Measurements from ENCODE around the gene TIMM9. TPM values are rescaled to one million over a fixed set of nuclear protein-coding genes. Genes with fewer than 3 reads are reported as not detected.

The TIMM9 gene
- total and polyA plus RNA-seq, 4 donors = 24.8 to 65.0 (median 30.9) TPM

DNA sequence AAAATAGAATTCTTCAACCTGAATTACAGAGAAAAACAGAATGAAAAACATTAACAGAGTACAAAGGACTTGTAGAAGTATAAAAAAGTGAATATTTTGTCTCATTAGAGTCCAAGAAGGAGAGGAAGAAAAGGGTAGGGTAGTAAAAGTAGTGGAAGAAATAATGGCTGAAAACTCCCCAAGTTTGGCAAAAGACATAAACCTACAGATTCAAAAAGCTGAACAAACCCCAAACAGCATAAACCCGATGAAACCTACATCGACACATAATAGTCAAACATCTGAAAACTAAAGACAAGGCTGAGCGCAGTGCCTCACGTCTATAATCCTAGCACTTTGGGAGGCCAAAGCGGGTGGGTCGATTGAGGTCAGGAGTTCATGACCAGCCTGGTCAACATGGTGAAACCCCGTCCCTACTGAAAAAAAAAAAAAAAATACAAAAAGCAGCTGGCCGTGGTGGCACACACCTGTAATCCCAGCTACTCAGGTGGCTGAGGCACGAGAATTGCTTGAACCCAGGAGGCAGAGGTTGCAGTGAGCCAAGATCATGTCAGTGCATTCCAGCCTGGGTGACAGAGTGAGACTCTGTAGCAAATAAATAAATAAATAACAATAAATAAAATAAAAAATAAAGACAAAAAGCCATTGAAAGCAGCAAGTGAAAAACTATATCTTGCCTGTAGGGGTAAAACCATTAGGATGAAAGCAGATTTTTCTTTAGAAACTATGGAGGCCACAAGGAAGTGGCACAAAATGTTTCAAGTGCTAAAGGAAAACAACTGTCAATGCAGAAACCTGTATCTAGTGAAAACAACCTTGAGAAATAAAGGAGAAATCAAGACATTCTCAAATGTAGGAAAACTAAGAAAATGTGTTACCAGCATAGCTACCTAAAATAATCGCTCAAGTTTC, 11.4 kb downstream of the TIMM9 start:
- peaks cover 0 to 2% of the 10 kb centered on the region in 2 donors for H3K36me3 ChIP-seq (ENCODE audit: control insufficient read depth in 1 of 2, insufficient read depth in 2 of 2, low read length in 1 of 2)
- WGBS, 2 donors = 94 to 96% methylated on average over 10 of the region's 10 CpGs
- intact Hi-C loops (cut with DNase I) = no loop called here
- no peak overlapping the region for H3K27ac ChIP-seq (ENCODE audit: low read depth in 1 of 2, low read length in 2 of 2)
- DNase-seq = no peak
- ATAC-seq (ENCODE audit: low FRiP score) = no peak
- H3K9me3 ChIP-seq (ENCODE audit: control insufficient read depth, low read length) = no peaks in the 10 kb centered on the region
- H3K4me3 ChIP-seq (ENCODE audit: low read length in 2 of 2) = no peak overlapping the region
- H3K27me3 ChIP-seq (ENCODE audit: control insufficient read depth in 1 of 2, insufficient read depth in 2 of 2, low read length in 1 of 2) = no peaks in the 10 kb centered on the region
- H3K4me1 ChIP-seq (ENCODE audit: control insufficient read depth in 1 of 2, insufficient read depth in 2 of 2, low read length in 2 of 2) = no peaks in the 10 kb centered on the region

DNA sequence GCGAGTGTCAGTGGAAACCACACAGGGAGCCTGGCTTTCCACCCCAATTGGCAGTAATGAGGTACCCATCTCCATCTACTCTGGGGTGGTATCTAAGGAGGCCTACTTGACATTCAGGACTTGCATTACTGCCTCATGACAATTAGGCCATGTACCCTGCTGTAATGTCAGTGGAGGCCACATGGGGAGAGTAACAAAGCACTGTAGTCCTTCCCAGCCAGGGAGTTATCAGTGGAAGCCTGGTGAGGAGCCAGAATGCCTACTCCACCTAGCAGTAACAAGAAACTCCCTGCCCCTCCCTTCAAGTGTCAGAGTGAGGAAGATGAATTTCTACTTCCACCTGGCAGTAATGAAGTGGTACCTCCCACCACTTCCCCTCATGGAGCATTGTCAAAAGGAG, 12.5 kb downstream of the TIMM9 start:
- peaks cover 0 to 4% of the 10 kb centered on the region in 2 donors for H3K36me3 ChIP-seq (ENCODE audit: control insufficient read depth in 1 of 2, insufficient read depth in 2 of 2, low read length in 1 of 2)
- intact Hi-C loops (cut with DNase I) = no loop called here
- no peak overlapping the region for H3K4me3 ChIP-seq (ENCODE audit: low read length in 2 of 2)
- DNase-seq = no peak
- ATAC-seq (ENCODE audit: low FRiP score) = no peak
- H3K27ac ChIP-seq (ENCODE audit: low read depth in 1 of 2, low read length in 2 of 2) = no peak overlapping the region
- WGBS, 2 donors = 91 to 99% methylated on average over 1 of the region's 1 CpG
- H3K27me3 ChIP-seq (ENCODE audit: control insufficient read depth in 1 of 2, insufficient read depth in 2 of 2, low read length in 1 of 2) = no peaks in the 10 kb centered on the region
- no peaks in the 10 kb centered on the region for H3K9me3 ChIP-seq (ENCODE audit: control insufficient read depth, low read length)
- no peaks in the 10 kb centered on the region for H3K4me1 ChIP-seq (ENCODE audit: control insufficient read depth in 1 of 2, insufficient read depth in 2 of 2, low read length in 2 of 2)

DNA sequence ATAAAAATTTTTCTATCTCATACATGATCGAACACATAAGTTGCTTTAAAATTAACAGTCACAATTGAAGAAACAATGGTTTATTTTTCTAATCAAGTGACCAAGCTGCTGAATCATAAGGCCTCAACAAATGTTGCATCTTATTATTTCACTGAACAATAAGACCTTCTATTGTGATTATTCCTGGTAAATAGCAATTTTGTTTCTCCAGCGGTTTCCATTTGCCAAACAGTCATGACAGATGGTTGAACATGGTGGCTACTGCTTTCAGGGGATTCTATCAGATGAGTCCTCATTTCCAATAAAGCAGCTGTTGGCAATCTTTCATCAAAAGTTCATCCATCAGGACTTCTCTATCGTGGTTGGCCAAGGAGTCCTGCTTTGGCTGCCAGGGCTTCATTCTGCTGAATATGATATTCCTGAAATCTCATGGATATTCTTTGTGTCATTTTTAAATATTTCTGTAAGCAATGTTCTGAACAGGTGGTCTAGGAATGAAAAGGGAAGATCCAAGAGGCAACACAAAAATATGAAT, 18.6 kb downstream of the TIMM9 start:
- Histone ChIP-seq H3K9me3 (ENCODE audit: control insufficient read depth, low read length) (no peaks in the 10 kb centered on the region), H3K27ac (ENCODE audit: low read depth in 1 of 2, low read length in 2 of 2) (no peak overlapping the region), H3K36me3 (ENCODE audit: control insufficient read depth in 1 of 2, insufficient read depth in 2 of 2, low read length in 1 of 2) (peaks cover 0 to 5% of the 10 kb centered on the region in 2 donors), H3K4me3 (ENCODE audit: low read length in 2 of 2) (no peak overlapping the region), H3K27me3 (ENCODE audit: control insufficient read depth in 1 of 2, insufficient read depth in 2 of 2, low read length in 1 of 2) (no peaks in the 10 kb centered on the region), H3K4me1 (ENCODE audit: control insufficient read depth in 1 of 2, insufficient read depth in 2 of 2, low read length in 2 of 2) (no peaks in the 10 kb centered on the region)
- DNase-seq (no peak), ATAC-seq (ENCODE audit: low FRiP score) (no peak)
- 93 to 95% methylated on average over 3 of the region's 3 CpGs for WGBS, 2 donors
- intact Hi-C loops (cut with DNase I) = no loop called here

DNA sequence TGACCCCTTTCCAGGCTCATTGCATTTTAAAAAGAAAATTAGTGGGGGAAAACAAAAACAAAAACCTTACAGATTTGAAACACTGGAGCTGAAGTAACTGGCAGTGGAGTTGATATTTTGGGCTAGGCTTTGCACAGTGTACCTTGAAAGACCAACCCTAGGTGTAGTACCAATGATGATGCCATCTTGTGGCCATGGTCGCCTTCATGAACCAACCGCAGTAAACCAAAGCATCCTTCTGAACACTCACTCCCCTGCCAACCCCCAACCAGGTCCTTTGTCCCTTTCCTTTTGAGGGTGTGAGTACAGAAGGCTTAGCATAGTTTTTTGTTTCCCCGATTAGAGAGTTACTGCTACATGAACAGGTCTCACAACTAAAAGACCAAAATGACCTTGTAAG, 25.7 kb downstream of the TIMM9 start:
- no peaks in the 10 kb centered on the region for H3K27me3 ChIP-seq (ENCODE audit: control insufficient read depth in 1 of 2, insufficient read depth in 2 of 2, low read length in 1 of 2)
- H3K36me3 ChIP-seq (ENCODE audit: control insufficient read depth in 1 of 2, insufficient read depth in 2 of 2, low read length in 1 of 2) = peaks cover 0 to 1% of the 10 kb centered on the region in 2 donors
- no peak overlapping the region for H3K4me3 ChIP-seq (ENCODE audit: low read length in 2 of 2)
- no peaks in the 10 kb centered on the region for H3K9me3 ChIP-seq (ENCODE audit: control insufficient read depth, low read length)
- no peak for DNase-seq
- no peak for ATAC-seq (ENCODE audit: low FRiP score)
- H3K4me1 ChIP-seq (ENCODE audit: control insufficient read depth in 1 of 2, insufficient read depth in 2 of 2, low read length in 2 of 2) = no peaks in the 10 kb centered on the region
- intact Hi-C loops (cut with DNase I) = no loop called here
- WGBS, 2 donors = 85 to 89% methylated on average over 3 of the region's 3 CpGs
- no peak overlapping the region for H3K27ac ChIP-seq (ENCODE audit: low read depth in 1 of 2, low read length in 2 of 2)

DNA sequence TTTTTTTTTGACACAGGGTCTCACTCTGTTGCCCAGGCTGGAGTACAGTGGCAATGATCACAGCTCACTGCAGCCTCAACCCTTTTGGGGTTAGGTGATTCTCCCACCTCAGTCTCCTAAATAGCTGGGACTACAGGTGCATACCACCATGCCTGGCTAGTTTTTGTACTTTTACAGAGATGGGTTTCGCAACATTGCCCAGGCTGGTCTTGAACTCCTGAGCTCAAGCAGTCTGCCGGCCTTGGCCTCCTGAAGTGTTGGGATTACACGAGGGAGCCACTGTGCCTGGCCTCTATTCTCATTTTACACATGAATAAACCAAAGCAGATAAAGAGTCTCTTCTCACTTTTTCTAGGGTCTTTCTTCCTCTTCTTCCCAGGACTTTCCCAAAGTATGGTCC, 28.4 kb downstream of the TIMM9 start:
- H3K4me1 ChIP-seq (ENCODE audit: control insufficient read depth in 1 of 2, insufficient read depth in 2 of 2, low read length in 2 of 2) = no peaks in the 10 kb centered on the region
- no peak for ATAC-seq (ENCODE audit: low FRiP score)
- no peaks in the 10 kb centered on the region for H3K9me3 ChIP-seq (ENCODE audit: control insufficient read depth, low read length)
- no peak overlapping the region for H3K27ac ChIP-seq (ENCODE audit: low read depth in 1 of 2, low read length in 2 of 2)
- H3K27me3 ChIP-seq (ENCODE audit: control insufficient read depth in 1 of 2, insufficient read depth in 2 of 2, low read length in 1 of 2) = no peaks in the 10 kb centered on the region
- H3K36me3 ChIP-seq (ENCODE audit: control insufficient read depth in 1 of 2, insufficient read depth in 2 of 2, low read length in 1 of 2) = peaks cover 0 to 1% of the 10 kb centered on the region in 2 donors
- 88 to 89% methylated on average over 3 of the region's 3 CpGs for WGBS, 2 donors
- no peak overlapping the region for H3K4me3 ChIP-seq (ENCODE audit: low read length in 2 of 2)
- no peak for DNase-seq
- intact Hi-C loops (cut with DNase I) = loop anchor here in 1 of 2 donors (10.0 kb wide), 1 partner anchor 274 kb away; no protein-coding TSS in a partner anchor

DNA sequence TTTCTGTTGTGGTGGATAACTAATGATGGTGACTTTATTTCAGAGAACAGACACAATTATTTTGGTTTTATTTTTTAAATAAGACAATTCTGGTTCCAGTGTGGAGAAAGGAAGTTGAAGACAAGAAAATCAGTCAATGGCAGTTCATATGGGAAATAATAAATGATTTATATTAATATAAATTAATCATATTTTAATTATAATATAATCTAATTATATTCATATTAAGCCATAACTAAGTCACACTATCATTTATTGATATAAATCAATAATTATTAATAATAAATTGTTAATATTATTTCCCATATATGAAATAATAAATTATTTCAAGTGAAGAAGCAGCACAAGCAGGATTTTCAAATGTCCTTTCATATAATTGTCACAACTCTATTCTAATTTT, 28.8 kb downstream of the TIMM9 start:
- H3K4me1 ChIP-seq (ENCODE audit: control insufficient read depth in 1 of 2, insufficient read depth in 2 of 2, low read length in 2 of 2) = no peaks in the 10 kb centered on the region
- H3K9me3 ChIP-seq (ENCODE audit: control insufficient read depth, low read length) = no peaks in the 10 kb centered on the region
- peaks cover 0 to 1% of the 10 kb centered on the region in 2 donors for H3K36me3 ChIP-seq (ENCODE audit: control insufficient read depth in 1 of 2, insufficient read depth in 2 of 2, low read length in 1 of 2)
- intact Hi-C loops (cut with DNase I) = loop anchor here in 1 of 2 donors (10.0 kb wide), 1 partner anchor 274 kb away; no protein-coding TSS in a partner anchor
- DNase-seq (no peak), ATAC-seq (ENCODE audit: low FRiP score) (no peak)
- H3K27ac ChIP-seq (ENCODE audit: low read depth in 1 of 2, low read length in 2 of 2) = no peak overlapping the region
- H3K4me3 ChIP-seq (ENCODE audit: low read length in 2 of 2) = no peak overlapping the region
- H3K27me3 ChIP-seq (ENCODE audit: control insufficient read depth in 1 of 2, insufficient read depth in 2 of 2, low read length in 1 of 2) = no peaks in the 10 kb centered on the region

DNA sequence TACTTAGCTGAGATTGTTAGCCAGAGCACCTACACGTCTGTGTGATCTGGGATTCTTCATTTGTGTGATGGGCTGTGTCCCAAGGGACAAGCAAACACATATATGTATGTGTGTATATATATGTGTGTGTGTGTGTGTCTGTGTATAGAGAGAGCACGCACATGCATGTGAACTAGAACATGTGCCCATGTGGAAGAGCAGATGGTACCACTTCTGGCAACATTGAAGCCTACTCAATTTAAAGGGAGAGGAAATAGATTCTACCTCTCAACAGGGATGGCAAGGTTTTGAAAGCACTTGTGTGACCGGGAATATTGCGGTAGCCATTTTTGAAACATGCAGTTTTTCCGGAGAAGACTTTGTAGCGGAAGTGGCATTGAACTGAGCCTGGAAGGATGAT, 30.2 kb downstream of the TIMM9 start:
- no peak overlapping the region for H3K27ac ChIP-seq (ENCODE audit: low read depth in 1 of 2, low read length in 2 of 2)
- no peak for ATAC-seq (ENCODE audit: low FRiP score)
- intact Hi-C loops (cut with DNase I) = loop anchor here in 1 of 2 donors (10.0 kb wide), 1 partner anchor 272 kb away; no protein-coding TSS in a partner anchor
- DNase-seq = no peak
- H3K36me3 ChIP-seq (ENCODE audit: control insufficient read depth in 1 of 2, insufficient read depth in 2 of 2, low read length in 1 of 2) = peaks cover 0 to 1% of the 10 kb centered on the region in 2 donors
- H3K9me3 ChIP-seq (ENCODE audit: control insufficient read depth, low read length) = no peaks in the 10 kb centered on the region
- no peak overlapping the region for H3K4me3 ChIP-seq (ENCODE audit: low read length in 2 of 2)
- no peaks in the 10 kb centered on the region for H3K4me1 ChIP-seq (ENCODE audit: control insufficient read depth in 1 of 2, insufficient read depth in 2 of 2, low read length in 2 of 2)
- 95 to 97% methylated on average over 6 of the region's 6 CpGs for WGBS, 2 donors
- no peaks in the 10 kb centered on the region for H3K27me3 ChIP-seq (ENCODE audit: control insufficient read depth in 1 of 2, insufficient read depth in 2 of 2, low read length in 1 of 2)

DNA sequence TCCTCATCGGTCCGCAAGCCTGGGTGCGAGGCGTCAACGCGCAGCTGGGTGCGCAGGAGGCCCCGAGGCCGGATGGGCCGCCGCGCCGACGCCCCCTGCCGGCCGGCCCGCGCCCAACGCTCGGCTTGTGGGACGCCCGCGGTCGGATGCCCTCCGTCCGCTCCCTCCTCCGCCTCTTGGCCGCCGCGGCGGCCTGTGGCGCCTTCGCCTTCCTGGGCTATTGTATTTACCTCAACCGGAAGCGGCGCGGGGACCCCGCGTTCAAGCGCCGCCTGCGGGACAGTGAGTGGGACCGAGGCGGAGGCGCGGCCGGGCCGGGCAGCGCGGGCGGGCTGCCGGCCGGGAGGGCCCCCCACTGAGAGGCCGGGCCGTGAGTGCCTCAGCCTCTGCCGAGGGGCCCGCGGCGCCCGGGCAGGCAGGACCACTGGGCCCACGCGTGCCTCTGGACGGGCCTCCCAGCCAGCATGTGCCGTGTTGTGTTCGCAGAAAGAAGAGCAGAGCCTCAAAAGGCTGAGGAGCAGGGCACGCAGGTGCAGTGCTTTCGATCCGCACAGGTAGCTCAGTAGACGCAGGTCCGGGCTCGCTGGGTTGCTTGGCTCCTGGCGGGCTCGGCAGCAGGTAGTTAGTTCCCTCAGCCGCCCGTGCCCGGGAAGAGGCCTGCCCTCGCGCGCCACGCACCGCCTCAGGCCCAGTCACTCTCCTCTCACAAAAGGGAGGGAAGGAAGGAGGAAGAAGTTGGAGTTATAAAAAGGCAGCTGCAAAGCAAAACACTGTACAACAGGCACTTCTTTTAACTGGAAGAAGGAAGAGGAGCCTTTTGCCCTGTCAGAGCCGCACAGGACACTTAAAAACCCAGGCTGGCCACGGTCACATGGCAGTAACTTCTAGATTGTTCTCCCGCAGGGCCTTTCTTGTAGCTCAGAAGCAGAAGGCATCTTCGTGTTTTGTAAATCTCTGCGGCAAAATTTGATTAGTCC, 31.2 kb downstream of the TIMM9 start, which contains the start of gene TOMM20L:
Gene TOMM20L (plus strand): TSS at position 119 of the 977 bp plus-strand sequence. CDS start 28 bp downstream, at position 147.
- 8% methylated on average over 75 to 86 of the region's 86 CpGs for WGBS, 2 donors
- DNase-seq = peak; percentile 82 to 92
- intact Hi-C loops (cut with DNase I) = loop anchor here in 1 of 2 donors (10.0 kb wide), 1 partner anchor 271 kb away; no protein-coding TSS in a partner anchor

More for the DNA sequence above, 31.2 kb downstream of the TIMM9 start, which contains the start of gene TOMM20L:
- Histone ChIP-seq H3K27ac (ENCODE audit: low read depth in 1 of 2, low read length in 2 of 2) (peak within 1 kb of the TSS in 1 of 2 donors; percentile 41), H3K36me3 (ENCODE audit: control insufficient read depth in 1 of 2, insufficient read depth in 2 of 2, low read length in 1 of 2) (no peaks in the 10 kb centered on the region), H3K27me3 (ENCODE audit: control insufficient read depth in 1 of 2, insufficient read depth in 2 of 2, low read length in 1 of 2) (no peaks in the 10 kb centered on the region), H3K9me3 (ENCODE audit: control insufficient read depth, low read length) (no peaks in the 10 kb centered on the region), H3K4me1 (ENCODE audit: control insufficient read depth in 1 of 2, insufficient read depth in 2 of 2, low read length in 2 of 2) (no peaks in the 10 kb centered on the region), H3K4me3 (ENCODE audit: low read length in 2 of 2) (peak within 1 kb of the TSS; percentile 48 to 77)
- peak; percentile 93 for ATAC-seq (ENCODE audit: low FRiP score)
